Mesothelial cell of epicardium (in vitro differentiated cells): ENCODE results near the gene TMEM164. TPM values are rescaled to one million over a fixed set of nuclear protein-coding genes. Genes with fewer than 3 reads are reported as not detected.

ENCODE experiments used
- DNase-seq, 2 experiments: peaks; one replicate each; pipeline ENCODE4 v3.0.0; 2021; ENCODE audit warnings: low spot score in 2 of 2; ENCODE audit not compliant: unreplicated experiment in 2 of 2
- H3K27ac Mint-ChIP-seq: 2 replicates; pipeline ENCODE4 v1.8.0; 2021; ENCODE audit warnings: mixed read lengths
- H3K27me3 Mint-ChIP-seq: 2 replicates; pipeline ENCODE4 v1.8.0; 2021; ENCODE audit warnings: low read depth, mixed read lengths
- H3K36me3 Mint-ChIP-seq: 2 replicates; pipeline ENCODE4 v1.8.0; 2021; ENCODE audit warnings: mixed read lengths
- H3K4me1 Mint-ChIP-seq: 2 replicates; pipeline ENCODE4 v1.8.0; 2021; ENCODE audit warnings: mixed read lengths
- H3K4me3 Mint-ChIP-seq: 2 replicates; pipeline ENCODE4 v1.8.0; 2021; ENCODE audit warnings: mild to moderate bottlenecking, moderate library complexity, mixed read lengths
- H3K9me3 Mint-ChIP-seq: 2 replicates; pipeline ENCODE4 v1.8.0; 2021; ENCODE audit warnings: mixed read lengths
- CTCF ChIP-seq: fragments of 200-600 bp; sonication (generic); IDR thresholded peaks from one replicate; pipeline ENCODE4 v1.5.0; 2021; ENCODE audit warnings: antibody characterized with exemption; ENCODE audit not compliant: unreplicated experiment
- total RNA-seq: library from RNA; stranded (reverse); gene quantifications from 3 replicates; pipeline ENCODE4 v1.2.1, GENCODE V29; 2021

TMEM164 gene
- total RNA-seq, 1 donor from 2014 or later: 42.5 TPM

GRCh38 chrX:110138557-110138956, 135.6 kb downstream of the TMEM164 start:
- no peak overlapping the region for H3K27ac Mint-ChIP-seq
- H3K4me3 Mint-ChIP-seq: no peak overlapping the region
- no peaks in the 10 kb centered on the region for H3K9me3 Mint-ChIP-seq
- H3K4me1 Mint-ChIP-seq: no peaks in the 10 kb centered on the region
- no peak for DNase-seq
- no peak for TF ChIP-seq CTCF
- H3K36me3 Mint-ChIP-seq: peaks cover 8% of the 10 kb centered on the region
- H3K27me3 Mint-ChIP-seq: no peaks in the 10 kb centered on the region

GRCh38 chrX:110139172-110139571, 136.3 kb downstream of the TMEM164 start:
- Mint-ChIP-seq H3K27me3 (no peaks in the 10 kb centered on the region), H3K36me3 (peaks cover 2% of the 10 kb centered on the region), H3K9me3 (no peaks in the 10 kb centered on the region), H3K4me3 (no peak overlapping the region), H3K27ac (no peak overlapping the region), H3K4me1 (no peaks in the 10 kb centered on the region)
- no peak for DNase-seq
- TF ChIP-seq CTCF: no peak

GRCh38 chrX:110142096-110142495, 139.2 kb downstream of the TMEM164 start:
- Mint-ChIP-seq H3K27ac (no peak overlapping the region), H3K4me3 (no peak overlapping the region), H3K36me3 (no peaks in the 10 kb centered on the region), H3K9me3 (no peaks in the 10 kb centered on the region), H3K4me1 (no peaks in the 10 kb centered on the region), H3K27me3 (no peaks in the 10 kb centered on the region)
- TF ChIP-seq CTCF: no peak
- no peak for DNase-seq

- no peaks in the 10 kb centered on the region for H3K9me3 Mint-ChIP-seq
- no peaks in the 10 kb centered on the region for H3K27me3 Mint-ChIP-seq
- no peak for TF ChIP-seq CTCF
- H3K36me3 Mint-ChIP-seq: no peaks in the 10 kb centered on the region
- H3K4me3 Mint-ChIP-seq: no peak overlapping the region
- H3K4me1 Mint-ChIP-seq: no peaks in the 10 kb centered on the region
- no peak for DNase-seq
- no peak overlapping the region for H3K27ac Mint-ChIP-seq
These were observed 140.7 kb downstream of the TMEM164 start for GRCh38 chrX:110143454-110144210.

GRCh38 chrX:110145311-110145710, 142.4 kb downstream of the TMEM164 start:
- no peak overlapping the region for H3K27ac Mint-ChIP-seq
- no peak overlapping the region for H3K4me3 Mint-ChIP-seq
- no peaks in the 10 kb centered on the region for H3K4me1 Mint-ChIP-seq
- no peak for DNase-seq
- no peaks in the 10 kb centered on the region for H3K9me3 Mint-ChIP-seq
- TF ChIP-seq CTCF: no peak
- peaks cover 1% of the 10 kb centered on the region for H3K36me3 Mint-ChIP-seq
- H3K27me3 Mint-ChIP-seq: no peaks in the 10 kb centered on the region

- no peaks in the 10 kb centered on the region for H3K4me1 Mint-ChIP-seq
- DNase-seq: peak in 1 of 2 experiments; percentile 48
- H3K9me3 Mint-ChIP-seq: no peaks in the 10 kb centered on the region
- H3K27me3 Mint-ChIP-seq: no peaks in the 10 kb centered on the region
- no peak overlapping the region for H3K4me3 Mint-ChIP-seq
- peaks cover 1% of the 10 kb centered on the region for H3K36me3 Mint-ChIP-seq
- TF ChIP-seq CTCF: peak; percentile 65
- no peak overlapping the region for H3K27ac Mint-ChIP-seq
These were observed 142.9 kb downstream of the TMEM164 start for GRCh38 chrX:110145854-110146253.
